C4-2B (cell line): ENCODE data around the gene PFKFB1.

Source experiments
- ZFX ChIP-seq: fragments of 450-650 bp; IDR thresholded peaks from 2 replicates; pipeline ENCODE4 v1.6.1; 2017
- TF ChIP-seq, protein P1 (sequence below): fragments of 450-650 bp; conservative IDR thresholded peaks from 2 replicates; pipeline ENCODE4 v1.5.1; 2017; ENCODE audit warnings: mild to moderate bottlenecking

DNA sequence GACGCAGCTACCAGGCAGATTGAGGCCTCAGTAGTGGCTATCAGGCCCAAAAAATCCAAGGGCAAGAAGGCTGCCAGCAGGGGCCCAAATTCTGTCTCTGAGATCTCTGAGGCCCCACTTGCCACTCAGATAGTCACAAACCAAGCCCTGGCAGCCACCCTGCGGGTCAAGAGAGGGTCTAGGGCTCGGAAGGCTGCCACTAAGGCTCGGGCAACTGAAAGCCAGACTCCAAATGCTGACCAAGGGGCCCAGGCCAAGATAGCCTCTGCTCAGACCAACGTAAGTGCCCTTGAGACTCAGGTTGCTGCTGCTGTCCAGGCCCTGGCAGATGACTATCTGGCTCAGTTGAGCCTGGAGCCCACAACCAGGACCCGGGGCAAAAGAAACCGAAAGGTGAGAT is 70.6 kb downstream of the PFKFB1 start:
- TF ChIP-seq, protein P1, sequence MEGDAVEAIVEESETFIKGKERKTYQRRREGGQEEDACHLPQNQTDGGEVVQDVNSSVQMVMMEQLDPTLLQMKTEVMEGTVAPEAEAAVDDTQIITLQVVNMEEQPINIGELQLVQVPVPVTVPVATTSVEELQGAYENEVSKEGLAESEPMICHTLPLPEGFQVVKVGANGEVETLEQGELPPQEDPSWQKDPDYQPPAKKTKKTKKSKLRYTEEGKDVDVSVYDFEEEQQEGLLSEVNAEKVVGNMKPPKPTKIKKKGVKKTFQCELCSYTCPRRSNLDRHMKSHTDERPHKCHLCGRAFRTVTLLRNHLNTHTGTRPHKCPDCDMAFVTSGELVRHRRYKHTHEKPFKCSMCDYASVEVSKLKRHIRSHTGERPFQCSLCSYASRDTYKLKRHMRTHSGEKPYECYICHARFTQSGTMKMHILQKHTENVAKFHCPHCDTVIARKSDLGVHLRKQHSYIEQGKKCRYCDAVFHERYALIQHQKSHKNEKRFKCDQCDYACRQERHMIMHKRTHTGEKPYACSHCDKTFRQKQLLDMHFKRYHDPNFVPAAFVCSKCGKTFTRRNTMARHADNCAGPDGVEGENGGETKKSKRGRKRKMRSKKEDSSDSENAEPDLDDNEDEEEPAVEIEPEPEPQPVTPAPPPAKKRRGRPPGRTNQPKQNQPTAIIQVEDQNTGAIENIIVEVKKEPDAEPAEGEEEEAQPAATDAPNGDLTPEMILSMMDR: no peak
- TF ChIP-seq ZFX: no peak
